ENCODE data around the gene FMO5.

Gene FMO5

DNA sequence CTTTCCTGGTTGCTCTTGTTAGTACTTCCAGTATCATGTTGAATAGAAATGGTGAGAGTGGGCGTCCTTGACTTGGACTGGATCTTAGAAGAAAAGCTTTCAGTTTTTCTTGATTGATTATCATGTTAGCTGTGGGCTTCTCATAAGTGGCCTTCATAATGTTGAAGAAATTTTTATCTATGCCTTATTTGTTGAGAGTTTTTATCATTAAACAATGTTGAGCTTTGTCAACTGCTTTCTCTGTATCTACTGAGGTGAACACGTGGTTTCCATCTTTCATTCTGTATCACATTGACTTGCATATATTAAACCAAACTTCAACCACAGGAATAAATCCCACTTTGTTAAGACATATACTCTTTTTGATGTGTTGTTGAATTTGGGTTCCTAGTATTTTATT is 82.3 kb downstream of the FMO5 start:
- no peak for DNase-seq (ENCODE audit: low read depth)

Measured in non-pigmented ciliary epithelial cell (primary cell).